ENCODE results near the gene SNF8. TPM values are rescaled to one million over a fixed set of nuclear protein-coding genes. Genes with fewer than 3 reads are reported as not detected.
"Not testable (repeated sequence)": the region's sequence is repeated elsewhere in the genome, so short reads cannot be mapped to it uniquely, and the experiment has no call there.

Gene SNF8
- total RNA-seq, 1 donor, result 31.4 TPM

DNA sequence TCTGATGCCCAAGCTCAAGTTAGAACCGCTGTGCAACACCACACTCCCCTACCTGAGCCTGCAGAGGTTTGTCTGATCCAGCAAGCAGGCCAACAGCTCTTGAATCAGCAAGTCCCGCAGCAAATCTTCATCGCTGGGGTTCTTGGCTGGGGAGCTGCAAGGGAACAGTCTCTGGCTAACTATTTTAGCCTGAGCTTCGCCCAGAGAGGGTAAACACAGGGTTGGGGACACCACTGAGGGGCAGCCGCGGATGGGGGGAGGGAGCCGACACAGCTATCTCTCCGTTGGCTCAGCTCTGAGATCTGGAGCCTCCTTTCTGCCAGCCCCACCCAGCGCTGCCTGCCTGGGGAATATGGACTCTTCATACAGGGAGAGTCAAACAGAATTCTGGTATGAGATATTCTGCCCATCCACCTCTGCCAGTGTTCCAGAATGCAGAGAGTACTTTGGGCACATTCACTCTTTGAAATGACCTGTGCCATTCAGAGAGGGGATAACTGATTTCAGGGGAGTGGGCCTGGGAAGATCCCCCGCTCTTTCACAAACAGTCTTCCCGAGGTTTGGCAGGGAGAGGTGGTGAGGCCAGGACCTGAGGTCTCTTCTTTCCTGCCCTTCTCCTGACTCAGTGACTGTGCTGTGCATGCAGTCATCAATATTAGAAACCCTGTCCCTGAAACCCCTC is 16.3 kb upstream of the SNF8 start:
- Histone ChIP-seq H3K9me3 (ENCODE audit: low read depth, low read length) (no peaks in the 10 kb centered on the region), H3K4me3 (ENCODE audit: low read length) (no peak overlapping the region), H3K27me3 (ENCODE audit: insufficient read depth, low read length) (peaks cover 11% of the 10 kb centered on the region), H3K4me1 (ENCODE audit: insufficient read depth, low read length) (no peaks in the 10 kb centered on the region)

DNA sequence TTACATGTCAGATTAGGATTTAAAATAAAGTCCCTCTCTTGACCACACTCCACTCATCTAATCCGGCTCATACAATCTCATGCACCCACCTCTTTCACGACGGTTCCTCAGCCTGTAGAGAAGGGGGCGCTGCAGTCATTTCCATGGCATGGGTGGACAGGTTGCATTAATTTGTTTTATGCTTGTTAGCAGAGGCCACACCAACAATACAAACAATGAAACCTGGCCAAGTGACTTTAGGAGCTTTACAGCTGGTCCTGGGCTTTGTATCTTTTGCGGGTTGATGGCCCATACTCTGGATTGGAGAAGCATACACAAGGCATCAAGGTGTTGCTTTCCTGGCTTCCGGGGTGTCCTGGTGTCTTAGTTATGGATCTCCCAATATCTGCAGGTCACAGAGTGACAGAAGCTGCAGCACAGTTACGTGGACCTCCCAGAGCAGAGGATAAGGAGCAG is 9.7 kb upstream of the SNF8 start:
- H3K27me3 ChIP-seq (ENCODE audit: insufficient read depth, low read length), result no peaks in the 10 kb centered on the region
- H3K9me3 ChIP-seq (ENCODE audit: low read depth, low read length), result no peaks in the 10 kb centered on the region
- no peaks in the 10 kb centered on the region for H3K4me1 ChIP-seq (ENCODE audit: insufficient read depth, low read length)
- no peak overlapping the region for H3K4me3 ChIP-seq (ENCODE audit: low read length)

DNA sequence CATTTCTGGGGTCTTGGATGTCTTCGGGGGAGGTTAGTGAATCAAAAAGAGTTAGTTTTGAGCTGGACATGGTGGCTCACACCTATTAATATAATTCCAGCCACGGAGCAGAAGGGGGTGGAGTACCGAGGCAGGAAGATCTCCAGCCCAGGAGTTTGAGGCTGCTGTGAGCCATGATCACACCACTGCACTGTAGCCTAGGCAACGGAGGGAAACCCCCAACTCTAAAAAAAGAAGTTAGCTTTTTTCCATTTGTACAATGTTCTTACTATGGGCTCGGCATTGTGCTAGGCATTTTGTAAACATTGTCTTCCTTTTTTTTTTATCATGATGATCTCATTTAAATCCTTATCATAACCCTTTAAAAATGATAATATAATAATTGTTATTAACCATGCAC is 8.3 kb upstream of the SNF8 start:
- no peaks in the 10 kb centered on the region for H3K27me3 ChIP-seq (ENCODE audit: insufficient read depth, low read length)
- H3K4me1 ChIP-seq (ENCODE audit: insufficient read depth, low read length), result no peaks in the 10 kb centered on the region
- H3K4me3 ChIP-seq (ENCODE audit: low read length), result no peak overlapping the region
- no peaks in the 10 kb centered on the region for H3K9me3 ChIP-seq (ENCODE audit: low read depth, low read length)

DNA sequence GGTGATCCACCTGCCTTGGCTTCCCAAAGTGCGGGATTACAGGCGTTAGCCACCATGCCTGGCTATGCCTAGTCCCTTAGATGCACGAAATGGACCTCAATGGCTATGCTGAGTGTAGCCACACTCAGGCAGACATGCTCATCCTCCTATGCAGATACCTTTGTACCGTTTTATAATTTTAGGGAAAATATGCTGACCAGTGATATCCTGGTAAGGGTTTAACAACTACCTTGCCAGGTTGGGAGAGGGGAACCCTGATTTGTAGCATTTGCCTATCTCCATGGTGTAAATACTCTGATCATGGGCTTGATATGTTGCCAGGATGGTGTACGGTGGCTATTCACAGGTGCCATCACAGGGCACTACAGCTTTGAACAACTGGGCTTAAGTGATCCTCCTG is 6.9 kb upstream of the SNF8 start:
- no peaks in the 10 kb centered on the region for H3K27me3 ChIP-seq (ENCODE audit: insufficient read depth, low read length)
- H3K4me1 ChIP-seq (ENCODE audit: insufficient read depth, low read length), result no peaks in the 10 kb centered on the region
- H3K4me3 ChIP-seq (ENCODE audit: low read length), result no peak overlapping the region
- H3K9me3 ChIP-seq (ENCODE audit: low read depth, low read length), result no peaks in the 10 kb centered on the region

DNA sequence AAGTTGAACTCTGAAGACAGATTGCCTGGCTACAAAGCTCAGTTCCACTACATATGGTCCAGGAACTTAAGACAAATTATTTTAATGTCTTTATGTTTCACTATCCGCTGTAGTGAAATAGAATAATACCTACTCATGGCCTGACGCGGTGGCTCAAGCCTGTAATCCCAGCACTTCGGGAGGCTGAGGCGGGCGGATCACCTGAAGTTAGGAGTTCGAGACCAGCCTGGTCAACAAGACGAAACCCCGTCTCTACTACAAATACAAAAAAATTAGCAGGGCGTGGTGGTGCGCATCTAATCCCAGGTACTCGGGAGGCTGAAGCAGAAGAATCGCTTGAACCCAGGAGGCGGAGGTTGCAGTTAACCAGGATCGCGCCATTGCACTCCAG is 614 bp upstream of the SNF8 start:
- H3K27me3 ChIP-seq (ENCODE audit: insufficient read depth, low read length); H3K9me3 ChIP-seq (ENCODE audit: low read depth, low read length): not testable (repeated sequence)
- Histone ChIP-seq H3K4me3 (ENCODE audit: low read length) (peak overlapping the region; percentile 99), H3K4me1 (ENCODE audit: insufficient read depth, low read length) (peaks cover 29% of the 10 kb centered on the region)

DNA sequence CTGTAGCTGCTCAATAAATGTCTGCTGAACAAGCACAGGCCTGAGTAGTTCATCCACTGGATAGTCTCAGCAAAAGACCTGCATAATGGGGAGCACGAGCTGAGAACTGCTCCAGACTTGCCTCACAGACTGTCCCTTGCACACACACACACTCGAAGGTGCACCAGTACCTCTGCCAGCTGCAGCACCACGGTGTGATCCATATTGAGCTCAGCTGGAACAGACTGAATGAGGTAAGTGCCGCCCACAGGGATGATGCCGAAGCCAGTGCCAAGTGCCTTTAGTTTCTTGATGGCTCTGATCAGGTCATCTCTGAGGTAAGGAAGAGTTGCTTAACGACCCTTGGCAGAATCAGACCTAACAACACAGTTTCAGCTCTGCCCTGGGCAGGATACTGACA is 11.6 kb downstream of the SNF8 start:
- H3K4me1 ChIP-seq (ENCODE audit: insufficient read depth, low read length), result no peaks in the 10 kb centered on the region
- no peak overlapping the region for H3K4me3 ChIP-seq (ENCODE audit: low read length)
- H3K27me3 ChIP-seq (ENCODE audit: insufficient read depth, low read length), result no peaks in the 10 kb centered on the region
- H3K9me3 ChIP-seq (ENCODE audit: low read depth, low read length), result no peaks in the 10 kb centered on the region

DNA sequence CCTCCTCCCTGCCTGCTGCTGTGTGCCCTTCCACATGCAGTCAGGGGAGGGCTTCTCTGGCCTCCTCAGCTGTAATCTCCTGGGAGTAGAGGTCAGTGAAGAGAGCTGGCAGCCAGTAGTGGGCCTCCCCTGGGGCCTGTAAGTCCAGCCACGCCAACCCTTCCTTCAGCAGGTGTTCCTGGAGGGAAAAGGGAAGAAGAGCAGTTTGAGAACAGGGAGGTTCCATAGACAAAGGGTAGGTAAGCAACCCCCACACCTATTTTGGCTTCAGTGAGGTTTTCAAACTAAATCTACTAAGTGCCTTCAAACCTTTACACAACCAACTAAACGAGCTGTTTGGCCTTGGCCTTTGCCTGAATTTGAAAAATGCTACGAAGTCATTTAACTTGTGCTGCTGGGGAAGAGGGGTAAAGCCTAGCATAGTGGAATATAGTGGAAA is 14.2 kb downstream of the SNF8 start:
- Histone ChIP-seq H3K4me3 (ENCODE audit: low read length) (no peak overlapping the region), H3K9me3 (ENCODE audit: low read depth, low read length) (no peaks in the 10 kb centered on the region), H3K4me1 (ENCODE audit: insufficient read depth, low read length) (no peaks in the 10 kb centered on the region), H3K27me3 (ENCODE audit: insufficient read depth, low read length) (no peaks in the 10 kb centered on the region)

DNA sequence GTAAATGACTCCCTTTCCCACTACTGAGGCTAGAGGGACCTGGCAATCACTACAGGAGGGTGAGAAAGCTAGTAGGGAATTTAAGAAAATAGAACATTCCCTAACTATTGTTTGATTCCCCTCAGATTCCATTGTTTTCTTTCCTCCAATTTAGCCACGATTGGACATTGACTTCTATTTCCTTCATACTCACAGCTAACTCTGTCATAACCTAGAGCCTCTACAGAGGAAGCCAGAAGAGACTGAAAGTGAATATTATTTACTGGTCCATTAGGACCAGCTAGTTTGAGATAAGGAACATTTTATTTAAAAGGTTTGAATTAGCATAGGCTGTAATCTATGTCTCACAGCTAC is 14.9 kb downstream of the SNF8 start:
- Histone ChIP-seq H3K4me3 (ENCODE audit: low read length) (no peak overlapping the region), H3K27me3 (ENCODE audit: insufficient read depth, low read length) (no peaks in the 10 kb centered on the region), H3K9me3 (ENCODE audit: low read depth, low read length) (no peaks in the 10 kb centered on the region), H3K4me1 (ENCODE audit: insufficient read depth, low read length) (no peaks in the 10 kb centered on the region)

DNA sequence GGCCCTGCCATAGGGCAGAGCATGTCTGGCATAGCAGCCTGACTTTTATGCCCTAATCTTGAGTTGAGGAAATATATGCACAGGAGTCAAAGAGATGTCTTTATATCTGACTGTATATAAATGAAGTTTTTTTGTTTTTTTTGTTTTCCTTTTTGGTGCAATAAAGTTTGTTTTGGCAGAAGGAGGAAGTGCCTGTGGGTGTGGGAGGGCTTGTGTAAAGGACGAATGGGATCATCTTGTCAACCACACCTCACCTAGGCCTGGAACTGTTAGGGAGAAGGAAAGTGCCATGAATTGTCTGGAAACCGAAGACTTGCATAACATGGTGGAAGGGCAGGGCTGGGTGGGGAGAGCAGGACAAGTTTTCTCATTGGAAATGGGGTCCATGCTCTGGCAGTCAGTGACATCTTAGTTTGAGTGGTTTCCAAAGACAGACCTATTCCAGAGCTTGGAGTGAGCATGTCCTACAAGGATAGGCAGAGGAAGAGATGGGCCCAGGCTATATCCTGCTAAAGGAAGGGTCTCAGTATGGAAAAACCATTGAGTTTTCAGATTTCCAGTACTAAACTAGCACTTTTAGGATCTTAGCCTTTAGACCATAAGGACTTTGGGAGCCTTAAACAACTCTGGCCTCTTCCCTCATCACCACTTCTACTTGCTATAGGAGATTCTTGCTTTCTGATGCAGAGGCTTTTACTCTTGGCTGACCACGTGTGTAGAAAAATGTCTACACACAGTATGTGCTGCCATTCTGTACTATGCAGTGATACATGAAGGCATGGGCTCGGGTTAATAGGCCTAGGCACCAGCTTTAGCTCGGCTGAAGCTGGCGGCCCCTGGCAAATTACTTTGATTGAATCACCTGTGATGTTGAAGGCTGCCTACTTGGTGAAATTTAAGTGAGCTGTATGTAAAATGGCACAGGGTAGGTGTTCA is 15.5 kb downstream of the SNF8 start:
- Histone ChIP-seq H3K27me3 (ENCODE audit: insufficient read depth, low read length) (no peaks in the 10 kb centered on the region), H3K4me3 (ENCODE audit: low read length) (no peak overlapping the region), H3K4me1 (ENCODE audit: insufficient read depth, low read length) (no peaks in the 10 kb centered on the region), H3K9me3 (ENCODE audit: low read depth, low read length) (no peaks in the 10 kb centered on the region)

DNA sequence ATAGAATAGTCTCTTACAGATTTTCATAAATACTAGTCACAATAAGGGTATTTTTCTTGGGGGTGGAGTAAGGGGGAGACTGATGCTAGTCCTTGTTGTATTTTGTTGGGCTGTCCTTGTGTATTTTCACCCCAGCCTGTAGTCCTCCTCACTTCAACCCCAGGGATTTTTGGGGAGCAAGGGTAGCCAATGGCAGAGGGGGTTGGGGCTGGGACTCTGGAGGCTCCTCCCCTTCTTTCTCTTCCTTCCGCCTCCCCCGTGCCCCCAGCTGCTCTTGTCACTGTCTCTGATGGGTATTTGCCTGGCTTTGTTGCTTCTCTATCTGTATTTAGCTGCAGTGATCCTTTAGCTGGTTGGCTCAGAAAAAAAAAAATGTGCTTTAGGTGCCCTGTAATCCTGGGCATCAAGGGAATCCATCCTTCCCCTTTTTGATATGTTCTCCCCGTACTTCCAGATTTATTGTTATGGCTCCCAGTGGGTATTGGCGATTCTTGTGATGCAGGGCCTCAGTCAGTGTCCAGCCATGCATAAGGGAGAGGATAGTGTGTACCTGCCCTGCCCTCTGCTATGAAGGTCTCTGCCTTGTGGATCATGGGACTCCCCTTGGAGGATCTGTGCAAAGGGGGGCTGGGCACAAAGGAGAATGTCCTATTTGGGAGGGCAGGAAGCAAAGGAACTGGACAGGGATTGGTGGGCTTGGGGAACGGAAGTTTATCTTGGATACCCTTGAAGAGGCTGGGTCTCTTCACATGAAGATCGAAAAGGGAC is 16.5 kb downstream of the SNF8 start:
- no peaks in the 10 kb centered on the region for H3K27me3 ChIP-seq (ENCODE audit: insufficient read depth, low read length)
- no peak overlapping the region for H3K4me3 ChIP-seq (ENCODE audit: low read length)
- no peaks in the 10 kb centered on the region for H3K4me1 ChIP-seq (ENCODE audit: insufficient read depth, low read length)
- no peaks in the 10 kb centered on the region for H3K9me3 ChIP-seq (ENCODE audit: low read depth, low read length)

DNA sequence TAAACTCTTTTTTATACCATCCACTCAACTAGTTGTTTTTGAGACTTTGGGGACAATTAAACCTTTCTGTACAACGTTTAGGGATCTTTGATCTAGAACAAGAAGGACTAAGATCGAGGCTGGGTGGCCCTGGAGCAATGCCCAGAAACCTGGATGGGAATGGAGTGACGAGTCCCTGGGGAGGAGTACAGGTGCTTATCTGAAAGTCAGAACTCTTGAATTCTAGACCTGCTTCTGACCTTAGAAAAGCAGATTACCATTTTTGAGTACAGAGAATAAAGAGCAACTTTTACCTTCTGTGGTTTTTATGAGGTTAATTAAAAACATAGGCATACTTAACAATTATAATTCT is 18.7 kb downstream of the SNF8 start:
- no peaks in the 10 kb centered on the region for H3K4me1 ChIP-seq (ENCODE audit: insufficient read depth, low read length)
- H3K4me3 ChIP-seq (ENCODE audit: low read length), result no peak overlapping the region
- no peaks in the 10 kb centered on the region for H3K27me3 ChIP-seq (ENCODE audit: insufficient read depth, low read length)
- no peaks in the 10 kb centered on the region for H3K9me3 ChIP-seq (ENCODE audit: low read depth, low read length)

DNA sequence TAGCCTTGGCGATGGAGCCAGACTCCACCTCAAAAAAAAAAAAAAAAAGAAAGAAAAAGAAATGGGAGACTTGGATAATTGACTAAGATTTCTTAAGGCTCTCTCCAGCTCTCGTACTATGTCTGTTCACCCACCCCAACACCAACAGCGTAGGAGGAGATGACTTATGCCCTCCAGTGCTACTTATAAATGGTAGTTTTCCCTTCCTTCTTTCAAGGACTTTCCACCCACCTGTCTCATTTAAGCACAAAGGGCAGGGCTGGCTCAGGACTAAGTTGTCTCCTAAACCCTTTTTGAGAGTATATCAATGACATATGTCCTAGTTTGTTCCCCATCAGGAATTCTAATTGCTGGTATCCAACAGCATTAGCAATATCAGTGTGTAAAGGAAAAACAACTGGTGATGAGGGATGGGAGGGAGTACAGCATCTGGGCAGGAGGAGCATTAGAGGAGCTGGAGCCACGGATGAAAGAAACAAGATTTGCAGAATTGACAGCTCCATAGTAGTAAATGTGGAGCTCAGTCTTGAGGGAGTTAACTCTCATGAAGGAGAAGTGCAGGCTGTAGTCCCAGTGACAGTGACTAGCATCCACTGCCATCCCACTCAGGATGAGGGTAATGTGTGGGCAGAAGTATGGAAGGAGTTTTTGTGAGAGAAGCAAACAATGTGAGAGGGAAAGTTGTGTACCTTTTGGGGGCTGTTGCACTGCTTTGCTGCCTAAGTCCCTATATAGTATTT is 19.2 kb downstream of the SNF8 start:
- no peaks in the 10 kb centered on the region for H3K27me3 ChIP-seq (ENCODE audit: insufficient read depth, low read length)
- no peaks in the 10 kb centered on the region for H3K4me1 ChIP-seq (ENCODE audit: insufficient read depth, low read length)
- H3K9me3 ChIP-seq (ENCODE audit: low read depth, low read length), result no peaks in the 10 kb centered on the region
- no peak overlapping the region for H3K4me3 ChIP-seq (ENCODE audit: low read length)

DNA sequence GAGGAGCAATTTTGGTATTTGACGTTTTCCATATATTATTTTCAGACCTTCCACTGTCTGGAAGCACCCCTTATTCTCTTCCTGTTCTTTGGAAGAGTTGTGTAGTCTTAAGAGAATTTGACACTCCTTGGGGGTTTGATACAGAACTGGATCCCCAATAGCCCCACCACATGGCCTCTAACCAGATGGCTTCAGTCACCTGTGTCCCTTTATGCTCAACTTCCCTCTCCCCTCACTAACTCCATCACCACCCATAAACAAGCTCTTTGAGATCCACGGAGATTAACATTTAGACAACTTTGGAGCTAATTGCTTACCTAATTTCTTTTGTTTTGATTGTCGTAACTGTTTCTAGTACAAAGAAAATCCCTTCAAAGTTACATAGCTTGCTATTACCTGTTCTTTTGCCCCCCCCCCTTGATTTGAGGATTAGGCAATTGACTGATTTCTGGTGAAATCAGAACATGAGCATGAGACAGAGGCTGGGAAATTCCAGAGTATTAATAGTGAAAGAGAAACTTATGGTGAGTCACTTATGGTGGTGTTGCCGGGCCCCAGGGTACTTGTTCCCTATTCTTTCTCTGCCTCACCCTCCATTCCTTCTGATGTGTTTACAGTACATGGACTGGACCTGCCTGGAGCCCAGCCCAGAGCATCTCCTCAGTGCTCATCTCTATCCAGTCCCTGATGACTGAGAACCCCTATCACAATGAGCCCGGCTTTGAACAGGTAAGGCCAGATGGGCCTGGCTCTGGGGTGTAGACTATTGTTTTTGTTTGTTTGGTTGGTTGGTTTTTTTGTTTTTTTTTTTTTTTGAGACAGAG is 29.0 kb downstream of the SNF8 start:
- Histone ChIP-seq H3K27me3 (ENCODE audit: insufficient read depth, low read length) (no peaks in the 10 kb centered on the region), H3K9me3 (ENCODE audit: low read depth, low read length) (no peaks in the 10 kb centered on the region), H3K4me1 (ENCODE audit: insufficient read depth, low read length) (peaks cover 47% of the 10 kb centered on the region), H3K4me3 (ENCODE audit: low read length) (no peak overlapping the region)

DNA sequence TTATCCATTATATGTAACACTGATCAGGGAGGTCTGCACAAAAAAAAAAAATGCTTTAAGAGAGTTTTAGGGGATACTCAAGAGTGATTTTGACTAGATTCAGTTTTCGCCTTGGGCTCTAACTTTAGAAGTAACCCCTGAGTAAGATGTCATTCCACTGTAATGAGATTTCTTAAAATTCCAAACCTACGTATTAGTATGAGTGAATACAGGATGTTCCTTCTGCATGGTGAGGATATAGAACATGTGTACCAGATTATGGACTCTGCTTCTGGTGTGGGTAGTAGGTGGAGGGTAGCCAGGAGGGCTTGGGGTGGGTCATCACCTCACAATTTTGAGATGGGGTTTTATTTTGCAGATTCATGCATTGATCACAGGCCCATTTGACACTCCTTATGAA is 32.2 kb downstream of the SNF8 start:
- Histone ChIP-seq H3K4me3 (ENCODE audit: low read length) (no peak overlapping the region), H3K4me1 (ENCODE audit: insufficient read depth, low read length) (peaks cover 69% of the 10 kb centered on the region), H3K27me3 (ENCODE audit: insufficient read depth, low read length) (no peaks in the 10 kb centered on the region), H3K9me3 (ENCODE audit: low read depth, low read length) (no peaks in the 10 kb centered on the region)
